OCI-LY7 (cell line): ENCODE data around the gene MSRB2.

Experiments used
- EZH2phosphoT487 ChIP-seq: fragments of 200-600 bp; sonication (generic); IDR thresholded peaks from 2 replicates; pipeline ENCODE4 v1.6.1; 2018; ENCODE audit warnings: low read depth, borderline replicate concordance, mild to moderate bottlenecking, mixed run types, antibody characterized with exemption, low read length, moderate library complexity, mixed read lengths
- TF ChIP-seq, protein P1 (sequence below): fragments of 200-600 bp; sonication (generic); conservative IDR thresholded peaks from 2 replicates; pipeline ENCODE4 v1.5.1; 2014; ENCODE audit warnings: mild to moderate bottlenecking, antibody characterized with exemption, low read length, moderate library complexity, mixed read lengths

GRCh38 chr10:23056186-23056579 lies 39.2 kb upstream of the MSRB2 start:
- TF ChIP-seq, protein P1, sequence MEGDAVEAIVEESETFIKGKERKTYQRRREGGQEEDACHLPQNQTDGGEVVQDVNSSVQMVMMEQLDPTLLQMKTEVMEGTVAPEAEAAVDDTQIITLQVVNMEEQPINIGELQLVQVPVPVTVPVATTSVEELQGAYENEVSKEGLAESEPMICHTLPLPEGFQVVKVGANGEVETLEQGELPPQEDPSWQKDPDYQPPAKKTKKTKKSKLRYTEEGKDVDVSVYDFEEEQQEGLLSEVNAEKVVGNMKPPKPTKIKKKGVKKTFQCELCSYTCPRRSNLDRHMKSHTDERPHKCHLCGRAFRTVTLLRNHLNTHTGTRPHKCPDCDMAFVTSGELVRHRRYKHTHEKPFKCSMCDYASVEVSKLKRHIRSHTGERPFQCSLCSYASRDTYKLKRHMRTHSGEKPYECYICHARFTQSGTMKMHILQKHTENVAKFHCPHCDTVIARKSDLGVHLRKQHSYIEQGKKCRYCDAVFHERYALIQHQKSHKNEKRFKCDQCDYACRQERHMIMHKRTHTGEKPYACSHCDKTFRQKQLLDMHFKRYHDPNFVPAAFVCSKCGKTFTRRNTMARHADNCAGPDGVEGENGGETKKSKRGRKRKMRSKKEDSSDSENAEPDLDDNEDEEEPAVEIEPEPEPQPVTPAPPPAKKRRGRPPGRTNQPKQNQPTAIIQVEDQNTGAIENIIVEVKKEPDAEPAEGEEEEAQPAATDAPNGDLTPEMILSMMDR, result no peak
- TF ChIP-seq EZH2phosphoT487, result no peak
